A549 (cell line): ENCODE data around the gene BCAS3.

ENCODE experiments used
- CHD2 ChIP-seq: fragments of 150-350 bp; IDR thresholded peaks from 2 replicates; pipeline ENCODE4 v1.6.1; 2014; ENCODE audit warnings: low read length; ENCODE audit not compliant: partially characterized antibody
- CTCF ChIP-seq: fragments of >200 bp; sonication (Bioruptor Twin); formaldehyde crosslinking; IDR thresholded peaks from 3 replicates; pipeline ENCODE4 v1.5.1; 2016
- EP300 ChIP-seq, 2 experiments: fragments of >200 bp; sonication (Bioruptor Twin); formaldehyde crosslinking; IDR thresholded peaks; 2 replicates in 1 of 2; 3 replicates in 1 of 2; pipeline ENCODE4 v1.6.1; 2016 to 2017
- FOSB ChIP-seq: fragments of 250-450 bp; sonication (Bioruptor Pico); IDR thresholded peaks from 2 replicates; pipeline ENCODE4 v1.5.0; 2020; ENCODE audit warnings: mild to moderate bottlenecking, moderate library complexity
- HOXA7 ChIP-seq: fragments of 250-450 bp; sonication (Bioruptor Pico); IDR thresholded peaks from 2 replicates; pipeline ENCODE4 v1.5.0; 2020; ENCODE audit warnings: mild to moderate bottlenecking, moderate library complexity
- JUNB ChIP-seq: fragments of >200 bp; sonication (Bioruptor Twin); formaldehyde crosslinking; IDR thresholded peaks from 2 replicates; pipeline ENCODE4 v1.6.1; 2016
- POLR2A ChIP-seq: IDR thresholded peaks from 2 replicates; pipeline ENCODE4 v1.6.1; 2012; ENCODE audit warnings: mild to moderate bottlenecking, low read length
- POLR2AphosphoS2 ChIP-seq: conservative IDR thresholded peaks from 2 replicates; pipeline ENCODE4 v1.6.1; 2012; ENCODE audit warnings: low read length, improper control_type of control experiment, inconsistent platforms
- REST ChIP-seq: fragments of 200-600 bp; sonication (generic); IDR thresholded peaks from 2 replicates; pipeline ENCODE4 v1.6.1; 2016; ENCODE audit warnings: antibody characterized with exemption, mild to moderate bottlenecking, moderate library complexity
- RNF2 ChIP-seq: fragments of 200-600 bp; sonication (generic); IDR thresholded peaks from 2 replicates; pipeline ENCODE4 v1.6.1; 2016; ENCODE audit warnings: low read depth, mild to moderate bottlenecking, antibody characterized with exemption, moderate library complexity, borderline replicate concordance
- ZC3H11A ChIP-seq: fragments of 450-650 bp; IDR thresholded peaks from 2 replicates; pipeline ENCODE4 v1.6.1; 2014; ENCODE audit warnings: antibody characterized with exemption, mild to moderate bottlenecking

- TF ChIP-seq FOSB (no peak), POLR2AphosphoS2 (no peak), EP300 (IDR thresholded peaks at IDR 0.05) (no peak), REST (no peak), ZC3H11A (no peak), HOXA7 (no peak), CTCF (no peak), POLR2A (no peak), CHD2 (no peak), JUNB (no peak), RNF2 (no peak)
Measured at GRCh38 chr17:60952747-60953146, 275.1 kb downstream of the BCAS3 start.
